HCT116 (cell line): ENCODE measurements around the gene COL4A4.

ENCODE experiments used
- ATF3 ChIP-seq: IDR thresholded peaks from 2 replicates; pipeline ENCODE4 v1.6.1; 2012
- CEBPB ChIP-seq: IDR thresholded peaks from 2 replicates; pipeline ENCODE4 v1.6.1; 2012; ENCODE audit warnings: low read depth
- CTCF ChIP-seq, 3 experiments: fragments of 200-600 bp in 1 of 3; sonication (generic) in 1 of 3; IDR thresholded peaks in 2 of 3; conservative IDR thresholded peaks in 1 of 3; 2 replicates each; pipeline ENCODE4 v1.5.1; 2012 to 2017; ENCODE audit warnings: low read depth in 2 of 3, low read length in 2 of 3, antibody characterized with exemption in 1 of 3, borderline replicate concordance in 1 of 3, control low read depth in 1 of 3, mild to moderate bottlenecking in 1 of 3, mixed read lengths in 1 of 3, mixed run types in 1 of 3, moderate library complexity in 1 of 3; ENCODE audit not compliant: insufficient read depth in 1 of 3
- EGR1 ChIP-seq: IDR thresholded peaks from 2 replicates; pipeline ENCODE4 v1.6.1; 2012; ENCODE audit warnings: low read depth
- EZH2 ChIP-seq: fragments of 200-600 bp; sonication (generic); IDR thresholded peaks from 2 replicates; pipeline ENCODE4 v1.6.1; 2017; ENCODE audit warnings: antibody characterized with exemption, mixed run types
- EZH2phosphoT487 ChIP-seq: fragments of 200-600 bp; IDR thresholded peaks from 2 replicates; pipeline ENCODE4 v1.6.1; 2018; ENCODE audit warnings: antibody characterized with exemption, borderline replicate concordance
- POLR2A ChIP-seq: IDR thresholded peaks from 2 replicates; pipeline ENCODE4 v1.7.0; 2011; ENCODE audit warnings: borderline replicate concordance; ENCODE audit not compliant: insufficient read depth, insufficient read length; ENCODE audit errors: extremely low read depth
- POLR2AphosphoS5 ChIP-seq: IDR thresholded peaks from 2 replicates; pipeline ENCODE4 v1.6.1; 2011; ENCODE audit warnings: mild to moderate bottlenecking, low read depth, low read length, moderate library complexity
- RAD21 ChIP-seq: IDR thresholded peaks from 2 replicates; pipeline ENCODE4 v1.6.1; 2012; ENCODE audit warnings: low read depth, mild to moderate bottlenecking
- REST ChIP-seq: IDR thresholded peaks from 2 replicates; pipeline ENCODE4 v1.6.1; 2012; ENCODE audit warnings: low read depth
- SRF ChIP-seq: IDR thresholded peaks from 2 replicates; pipeline ENCODE4 v1.6.1; 2012; ENCODE audit warnings: low read depth
- TCF7L2 ChIP-seq: IDR thresholded peaks from 2 replicates; pipeline ENCODE4 v1.7.0; 2011; ENCODE audit warnings: borderline replicate concordance, inconsistent platforms; ENCODE audit not compliant: insufficient read depth, insufficient read length; ENCODE audit errors: extremely low read depth
- ZNF274 ChIP-seq: fragments of 200-500 bp; sonication (Bioruptor generic); IDR thresholded peaks from 2 replicates; pipeline ENCODE4 v1.6.1; 2014; ENCODE audit warnings: mild to moderate bottlenecking, low read depth, low read length, inconsistent platforms

- TF ChIP-seq REST (no peak), TCF7L2 (no peak), CTCF (IDR thresholded peaks at IDR 0.05 in 2 of 3, conservative IDR thresholded peaks at IDR 0.05 in 1 of 3; ENCODE audit: borderline replicate concordance in 1 of 3, insufficient read depth in 1 of 3, low read depth in 2 of 3, low read length in 2 of 3) (no peak), POLR2A (no peak), POLR2AphosphoS5 (no peak), RAD21 (no peak), EGR1 (no peak), SRF (no peak), EZH2phosphoT487 (no peak), ATF3 (no peak), EZH2 (no peak), ZNF274 (no peak), CEBPB (no peak)
Observed at GRCh38 chr2:227016894-227017293, 147.1 kb downstream of the COL4A4 start.
